GM12878 (cell line): ENCODE measurements around the gene DNAAF8. TPM values are rescaled to one million over a fixed set of nuclear protein-coding genes. Genes with fewer than 3 reads are reported as not detected.

ENCODE experiments used
- ATAC-seq: fragments of 200-7000 bp; cut with Tn5 transposase; 3 replicates; pipeline ENCODE4 v1.9.1; 2020; ENCODE audit warnings: mild to moderate bottlenecking, moderate library complexity
- BruUV-seq: library from RNA; stranded (reverse); fragments of 400-500 nt; replicated peaks from 2 replicates; lab custom pipeline; 2021; lab: Mats Ljungman, UMichigan
- CTCF ChIA-PET: fragments of 300-600 bp; sonication (Branson Sonifier 250); formaldehyde crosslinking; extraction: SDS; loops from one replicate; lab custom pipeline; 2021; ENCODE audit warnings: inconsistent platforms; lab: Yijun Ruan, JAX
- POLR2A ChIA-PET: fragments of 350-600 bp; formaldehyde crosslinking; extraction: SDS; loops from one replicate; lab custom pipeline; 2021; ENCODE audit warnings: inconsistent platforms; lab: Charles Lee
- RAD21 ChIA-PET: fragments of 300-600 bp; sonication (Branson Sonifier 250); formaldehyde crosslinking; loops from one replicate; lab custom pipeline; 2023; ENCODE audit warnings: antibody characterized with exemption; ENCODE audit not compliant: unreplicated experiment; lab: Charles Lee
- SMC1A ChIA-PET: fragments of 300-600 bp; sonication (Branson Sonifier 250); formaldehyde crosslinking; loops from one replicate; lab custom pipeline; 2023; ENCODE audit not compliant: unreplicated experiment, uncharacterized antibody; lab: Charles Lee
- DNase-seq: peaks from one replicate; pipeline ENCODE4 v3.0.0-alpha.2; 2011; ENCODE audit warnings: low read depth, low spot score
- FAIRE-seq: peaks from 3 replicates; lab custom pipeline; 2011; peaks lifted over from hg19 to GRCh38; lab: Jason Lieb, UNC
- H2AFZ ChIP-seq: 2 replicates; pipeline ENCODE4 v1.6.0; 2011; ENCODE audit warnings: low read depth, low read length, control low read depth; ENCODE audit not compliant: control insufficient read depth
- H3K27ac ChIP-seq: 2 replicates; pipeline ENCODE4 v1.5.1; 2011; ENCODE audit warnings: control low read depth; ENCODE audit not compliant: control insufficient read depth, insufficient read depth
- H3K27me3 ChIP-seq, 2 experiments: replicated peaks in 1 of 2; 2 replicates each; pipeline versions ENCODE4 v1.6.0 to v1.6.1; 2011; ENCODE audit warnings: low read length in 1 of 2; ENCODE audit not compliant: control insufficient read depth in 2 of 2, insufficient read depth in 2 of 2
- H3K36me3 ChIP-seq, 2 experiments: 2 replicates each; pipeline ENCODE4 v1.5.1; 2011; ENCODE audit warnings: low read length in 1 of 2; ENCODE audit not compliant: control insufficient read depth in 2 of 2, insufficient read depth in 2 of 2
- H3K4me1 ChIP-seq: 2 replicates; pipeline ENCODE4 v1.6.1; 2011; ENCODE audit warnings: mild to moderate bottlenecking, low read length, moderate library complexity, mixed read lengths; ENCODE audit not compliant: control insufficient read depth, insufficient read depth
- H3K4me2 ChIP-seq: 2 replicates; pipeline ENCODE4 v1.6.0; 2011; ENCODE audit warnings: control low read depth; ENCODE audit not compliant: control insufficient read depth, insufficient read depth
- H3K4me3 ChIP-seq: fragments of 200-600 bp; sonication (generic); 2 replicates; pipeline ENCODE4 v1.5.1; 2016
- H3K79me2 ChIP-seq: 2 replicates; pipeline ENCODE4 v1.6.0; 2011; ENCODE audit warnings: low read length; ENCODE audit not compliant: control insufficient read depth, insufficient read depth
- H3K9ac ChIP-seq: 2 replicates; pipeline ENCODE4 v1.8.0; 2011; ENCODE audit warnings: low read length, control low read depth, mixed read lengths; ENCODE audit not compliant: control insufficient read depth, insufficient read depth
- H3K9me3 ChIP-seq: replicated peaks from 3 replicates; pipeline ENCODE4 v1.5.1; 2011; ENCODE audit warnings: mild to moderate bottlenecking, low read length; ENCODE audit not compliant: control insufficient read depth, insufficient read depth
- H4K20me1 ChIP-seq: 2 replicates; pipeline ENCODE4 v1.6.0; 2011; ENCODE audit not compliant: control insufficient read depth, insufficient read depth
- ATF7 ChIP-seq: fragments of 450-650 bp; IDR thresholded peaks from 2 replicates; pipeline ENCODE4 v1.6.1; 2016; ENCODE audit warnings: low read depth, mild to moderate bottlenecking
- CEBPB ChIP-seq, 2 experiments: fragments of 150-350 bp in 1 of 2; IDR thresholded peaks; 2 replicates each; pipeline ENCODE4 v1.6.1; 2012 to 2014; ENCODE audit warnings: low read depth in 2 of 2, low read length in 2 of 2, borderline replicate concordance in 1 of 2, inconsistent platforms in 1 of 2
- CHD4 ChIP-seq: fragments of 200-600 bp; sonication (generic); IDR thresholded peaks from 2 replicates; pipeline ENCODE4 v1.6.1; 2016; ENCODE audit warnings: mild to moderate bottlenecking
- CREM ChIP-seq: IDR thresholded peaks from 2 replicates; pipeline ENCODE4 v1.6.1; 2014; ENCODE audit warnings: antibody characterized with exemption, low read depth
- DPF2 ChIP-seq: fragments of 450-650 bp; IDR thresholded peaks from 2 replicates; pipeline ENCODE4 v1.6.1; 2017; ENCODE audit warnings: mild to moderate bottlenecking
- ELK1 ChIP-seq: IDR thresholded peaks from 2 replicates; pipeline ENCODE4 v1.6.1; 2012; ENCODE audit warnings: low read depth, low read length, improper control_type of control experiment
- GATAD2B ChIP-seq: fragments of 450-650 bp; conservative IDR thresholded peaks from 2 replicates; pipeline ENCODE4 v1.6.1; 2017; ENCODE audit warnings: low read depth, mild to moderate bottlenecking, moderate library complexity
- HDGF ChIP-seq: fragments of 450-650 bp; IDR thresholded peaks from 2 replicates; pipeline ENCODE4 v1.6.1; 2016; ENCODE audit warnings: antibody characterized with exemption
- NFYB ChIP-seq: IDR thresholded peaks from 2 replicates; pipeline ENCODE4 v1.6.1; 2011; ENCODE audit warnings: low read depth, mild to moderate bottlenecking, low read length, improper control_type of control experiment, moderate library complexity; ENCODE audit not compliant: insufficient read depth
- NR2F1 ChIP-seq: fragments of 450-650 bp; conservative IDR thresholded peaks from 2 replicates; pipeline ENCODE4 v1.6.1; 2017; ENCODE audit warnings: mild to moderate bottlenecking
- NRF1 ChIP-seq: conservative IDR thresholded peaks from 2 replicates; pipeline ENCODE4 v1.6.1; 2011; ENCODE audit warnings: mild to moderate bottlenecking, low read depth, low read length, improper control_type of control experiment
- POLR2A ChIP-seq: IDR thresholded peaks from 2 replicates; pipeline ENCODE4 v1.6.1; 2011; ENCODE audit warnings: low read depth, mild to moderate bottlenecking, low read length
- RELA ChIP-seq: fragments of 450-650 bp; IDR thresholded peaks from 2 replicates; pipeline ENCODE4 v1.8.0; 2014; ENCODE audit warnings: borderline replicate concordance; ENCODE audit not compliant: partially characterized antibody
- SUPT20H ChIP-seq: IDR thresholded peaks from 2 replicates; pipeline ENCODE4 v1.6.1; 2011; ENCODE audit warnings: low read depth, mild to moderate bottlenecking, low read length, moderate library complexity, borderline replicate concordance; ENCODE audit not compliant: control insufficient read depth
- YBX1 ChIP-seq: fragments of 450-650 bp; IDR thresholded peaks from 2 replicates; pipeline ENCODE4 v1.6.1; 2016; ENCODE audit warnings: antibody characterized with exemption
- YY1 ChIP-seq: IDR thresholded peaks from 2 replicates; pipeline ENCODE4 v1.6.1; 2011; ENCODE audit warnings: low read depth, mild to moderate bottlenecking, low read length
- ZBTB40 ChIP-seq: fragments of 450-650 bp; IDR thresholded peaks from 2 replicates; pipeline ENCODE4 v1.6.1; 2016; ENCODE audit warnings: mild to moderate bottlenecking, moderate library complexity, borderline replicate concordance
- ZNF207 ChIP-seq: fragments of 450-650 bp; IDR thresholded peaks from 2 replicates; pipeline ENCODE4 v1.6.1; 2014; ENCODE audit warnings: antibody characterized with exemption, mild to moderate bottlenecking, borderline replicate concordance
- ZNF217 ChIP-seq: fragments of 450-650 bp; IDR thresholded peaks from 2 replicates; pipeline ENCODE4 v1.6.1; 2017; ENCODE audit warnings: antibody characterized with exemption, mild to moderate bottlenecking
- WGBS: methylation state at CpG from one replicate; pipeline ENCODE4 v1.1.6; 2016; ENCODE audit warnings: low lambda C conversion rate; ENCODE audit not compliant: insufficient replicate concordance, insufficient coverage; ENCODE audit errors: missing lambda C conversion rate; 5-methylcytosine and 5-hydroxymethylcytosine counted together
- in situ Hi-C: fragments of 300-500 bp; cut with MboI; formaldehyde crosslinking; loops from 9 replicates; pipeline ENCODE4 v1.14.3; 2018; ENCODE audit warnings: mixed read lengths
- intact Hi-C: fragments of 100-400 bp; cut with micrococcal nuclease; formaldehyde crosslinking; loops from one replicate; pipeline ENCODE4 v1.14.2; 2022; ENCODE audit not compliant: unreplicated experiment
- polyA plus RNA-seq, 11 experiments: library from polyadenylated mRNA; depleted of rRNA in 4 of 11; unstranded in 6 of 11; stranded (reverse) in 5 of 11; fragments of >200 nt; fragmentation: Nextera tagmentation in 4 of 11; fragmentation: Illumina TruSeq in 1 of 11; extraction: Ambion mirVana in 4 of 11; extraction: Trizol in 1 of 11; gene quantifications; 1 replicate in 1 of 11; 2 replicates in 10 of 11; pipeline versions ENCODE4 v1.2.1 to v1.2.3, GENCODE V29; 2011 to 2016; ENCODE audit warnings: inconsistent platforms in 2 of 11, missing spikeins in 2 of 11, low read depth in 1 of 11
- total RNA-seq, 4 experiments: library from RNA; depleted of rRNA in 3 of 4; stranded (reverse); fragments of >200 nt in 3 of 4; fragmentation: Illumina TruSeq in 1 of 4; extraction: Trizol in 1 of 4; gene quantifications; 2 replicates each; pipeline versions ENCODE4 v1.2.1 to v1.2.3, GENCODE V29; 2013 to 2021

The DNAAF8 gene
- total and polyA plus RNA-seq, 10 of the 15 experiments (the other 5 are each of a cell fraction or from before 2014, with no cell fraction given) = 0.01 to 0.78 (median 0.22) TPM; not detected in 2

GRCh38 chr16:4766875-4767628 lies 32.7 kb downstream of the DNAAF8 start, which contains the start of gene ZNF500:
Gene ZNF500, minus strand, starts transcription at chr16:4767162. Its CDS starts 1,184 bp downstream, at chr16:4765978.
- RAD21 ChIA-PET = interaction anchor here (1.0 to 1.9 kb wide), 2 partner anchors 32 to 33 kb away, joined by 6 to 18 read pairs; partner anchors contain the start of genes ANKS3 and DNAAF8
- H3K4me2 ChIP-seq = peak within 1 kb of the TSS; percentile 71
- H3K36me3 ChIP-seq = peaks cover under 1 to 6% of the 10 kb centered on the region in 2 experiments; a peak in 3 of 4 replicates
- peaks cover 8% of the 10 kb centered on the region; the same call in 1 of the 2 replicates for H3K4me1 ChIP-seq
- WGBS = 1% methylated on average over 71 of the region's 72 CpGs
- SMC1A ChIA-PET = interaction anchor here (0.6 to 3.4 kb wide), 4 partner anchors 19 to 1725 kb away, joined by 3 to 15 read pairs (median 4); partner anchors contain the start of genes ANKS3 and DNAAF8
- H3K9ac ChIP-seq = peak within 1 kb of the TSS; percentile 87
- H4K20me1 ChIP-seq = no peaks in the 10 kb centered on the region
- no TSS peak for BruUV-seq
- H3K9me3 ChIP-seq = no peaks in the 10 kb centered on the region
- ATAC-seq (peak; percentile 94), DNase-seq (peak; percentile 84), FAIRE-seq (peak; percentile 88)
- peak within 1 kb of the TSS; percentile 91 for H3K4me3 ChIP-seq
- CTCF ChIA-PET = interaction anchor here (0.7 kb wide), 1 partner anchor 850 kb away, joined by 3 read pairs; no protein-coding TSS in a partner anchor
- in situ Hi-C loops (no loop called here), intact Hi-C loops (no loop called here)
- H3K27ac ChIP-seq = peak within 1 kb of the TSS; percentile 63
- no peaks in the 10 kb centered on the region for H3K27me3 ChIP-seq
- POLR2A ChIA-PET = interaction anchor here (1.5 to 2.8 kb wide), 4 partner anchors 32 to 151 kb away, joined by 7 to 15 read pairs (median 9); partner anchors contain the start of genes ANKS3 and DNAAF8
- peak within 1 kb of the TSS; percentile 85 for H2AFZ ChIP-seq
- H3K79me2 ChIP-seq = peaks cover 18% of the 10 kb centered on the region
- TF ChIP-seq NR2F1 (peak; percentile 57), CEBPB (IDR thresholded peaks at IDR 0.05; ENCODE audit: borderline replicate concordance in 1 of 2, low read depth in 2 of 2, low read length in 2 of 2) (no peak), NFYB (peak; percentile 43; the same call in 1 of the 2 replicates), YY1 (peak; percentile 70), YBX1 (no peak), RELA (peak; percentile 27), NRF1 (no peak), POLR2A (peak; percentile 72), GATAD2B (peak; percentile 97), ELK1 (0 out of 2 replicates have a peak, but pooled peaks have one; percentile 46), CREM (peak; percentile 91), ZNF217 (peak; percentile 43; the same call in 1 of the 2 replicates), ATF7 (peak; percentile 36; the same call in 1 of the 2 replicates), CHD4 (no peak), ZBTB40 (peak; percentile 30; the same call in 1 of the 2 replicates), HDGF (peak; percentile 90), DPF2 (0 out of 2 replicates have a peak, but pooled peaks have one; percentile 65), ZNF207 (peak; percentile 69; the same call in 1 of the 2 replicates), SUPT20H (no peak)
